Measurements from ENCODE around the gene MYO7B. TPM values are rescaled to one million over a fixed set of nuclear protein-coding genes. Genes with fewer than 3 reads are reported as not detected.

Gene MYO7B
- total RNA-seq, 1 donor from 2014 or later = 5.2 TPM

DNA sequence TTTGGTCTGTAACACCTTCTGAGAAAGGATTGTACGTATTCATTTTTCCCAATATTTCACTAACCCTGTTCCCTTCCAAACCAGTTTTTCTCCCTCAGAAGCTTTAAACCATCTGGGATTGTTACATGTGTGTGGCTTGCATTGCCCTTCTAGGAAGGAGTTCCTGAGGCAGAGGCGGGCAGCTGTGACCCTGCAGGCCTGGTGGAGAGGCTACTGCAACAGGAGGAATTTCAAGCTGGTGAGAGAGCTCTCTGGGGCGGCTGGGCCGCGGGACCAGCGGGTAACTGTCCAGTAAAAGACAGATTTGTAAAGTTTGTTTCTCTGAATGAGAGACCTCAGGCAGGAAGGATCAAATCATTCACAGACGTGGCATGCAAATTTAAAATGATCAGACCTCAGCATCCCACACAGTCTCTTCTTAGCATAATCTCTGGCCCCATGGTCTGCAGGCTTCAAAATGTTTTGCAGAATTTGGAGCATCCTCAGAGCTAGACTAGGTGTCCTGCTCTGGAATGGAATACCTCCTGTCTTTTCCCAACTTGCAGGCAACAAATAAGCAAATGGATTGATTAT, 70.3 kb downstream of the MYO7B start:
- no peaks in the 10 kb centered on the region for H3K4me1 ChIP-seq
- no peaks in the 10 kb centered on the region for H3K27me3 ChIP-seq (ENCODE audit: low read depth)
- TF ChIP-seq, protein P1, sequence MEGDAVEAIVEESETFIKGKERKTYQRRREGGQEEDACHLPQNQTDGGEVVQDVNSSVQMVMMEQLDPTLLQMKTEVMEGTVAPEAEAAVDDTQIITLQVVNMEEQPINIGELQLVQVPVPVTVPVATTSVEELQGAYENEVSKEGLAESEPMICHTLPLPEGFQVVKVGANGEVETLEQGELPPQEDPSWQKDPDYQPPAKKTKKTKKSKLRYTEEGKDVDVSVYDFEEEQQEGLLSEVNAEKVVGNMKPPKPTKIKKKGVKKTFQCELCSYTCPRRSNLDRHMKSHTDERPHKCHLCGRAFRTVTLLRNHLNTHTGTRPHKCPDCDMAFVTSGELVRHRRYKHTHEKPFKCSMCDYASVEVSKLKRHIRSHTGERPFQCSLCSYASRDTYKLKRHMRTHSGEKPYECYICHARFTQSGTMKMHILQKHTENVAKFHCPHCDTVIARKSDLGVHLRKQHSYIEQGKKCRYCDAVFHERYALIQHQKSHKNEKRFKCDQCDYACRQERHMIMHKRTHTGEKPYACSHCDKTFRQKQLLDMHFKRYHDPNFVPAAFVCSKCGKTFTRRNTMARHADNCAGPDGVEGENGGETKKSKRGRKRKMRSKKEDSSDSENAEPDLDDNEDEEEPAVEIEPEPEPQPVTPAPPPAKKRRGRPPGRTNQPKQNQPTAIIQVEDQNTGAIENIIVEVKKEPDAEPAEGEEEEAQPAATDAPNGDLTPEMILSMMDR (IDR thresholded peaks at IDR 0.05) = no peak
- H3K36me3 ChIP-seq = no peaks in the 10 kb centered on the region
- no peaks in the 10 kb centered on the region for H3K9me3 ChIP-seq
- no peak overlapping the region for H3K27ac ChIP-seq
- H3K4me3 ChIP-seq = no peak overlapping the region
- intact Hi-C loops (cut with DNase I) = no loop called here
- no peak for ATAC-seq
- peak; percentile 11 for DNase-seq

DNA sequence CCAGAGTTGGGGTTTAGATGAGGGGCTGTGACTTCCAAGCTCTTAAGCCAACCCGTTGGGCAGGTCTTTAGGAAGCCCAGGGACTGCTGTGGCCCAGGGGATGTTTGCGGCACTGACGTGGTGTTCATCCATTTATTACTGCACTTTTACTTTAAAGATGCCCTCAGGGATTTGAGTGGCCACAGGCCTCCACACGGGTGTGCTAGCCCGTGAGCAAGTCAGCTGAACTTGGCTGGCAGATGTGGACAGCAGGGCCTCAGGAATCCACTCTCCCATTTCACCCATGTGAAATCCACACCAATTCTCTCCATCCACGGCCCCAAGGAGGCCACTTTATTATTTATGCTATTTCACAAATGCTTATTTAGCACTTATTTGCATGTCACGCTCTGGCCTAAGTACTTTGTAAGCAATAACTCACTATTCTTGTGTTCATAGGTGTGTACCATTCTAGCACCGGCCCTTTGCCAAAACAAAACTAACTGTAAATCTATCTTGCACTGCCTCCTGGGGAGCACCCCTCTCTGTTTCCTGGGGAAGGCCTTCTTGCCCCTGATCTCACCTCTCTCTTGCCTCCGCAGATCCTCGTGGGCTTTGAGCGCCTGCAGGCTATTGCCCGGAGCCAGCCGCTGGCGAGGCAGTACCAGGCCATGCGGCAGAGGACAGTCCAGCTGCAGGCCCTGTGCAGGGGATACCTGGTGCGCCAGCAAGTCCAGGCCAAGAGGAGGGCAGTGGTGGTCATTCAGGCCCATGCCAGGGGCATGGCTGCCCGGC, 71.3 kb downstream of the MYO7B start:
- H3K36me3 ChIP-seq = no peaks in the 10 kb centered on the region
- H3K4me3 ChIP-seq = no peak overlapping the region
- TF ChIP-seq, protein P1 (IDR thresholded peaks at IDR 0.05) = no peak
- no peaks in the 10 kb centered on the region for H3K9me3 ChIP-seq
- no peaks in the 10 kb centered on the region for H3K27me3 ChIP-seq (ENCODE audit: low read depth)
- DNase-seq = peak; percentile 23
- H3K27ac ChIP-seq = no peak overlapping the region
- no peaks in the 10 kb centered on the region for H3K4me1 ChIP-seq
- intact Hi-C loops (cut with DNase I) = no loop called here
- ATAC-seq = no peak

DNA sequence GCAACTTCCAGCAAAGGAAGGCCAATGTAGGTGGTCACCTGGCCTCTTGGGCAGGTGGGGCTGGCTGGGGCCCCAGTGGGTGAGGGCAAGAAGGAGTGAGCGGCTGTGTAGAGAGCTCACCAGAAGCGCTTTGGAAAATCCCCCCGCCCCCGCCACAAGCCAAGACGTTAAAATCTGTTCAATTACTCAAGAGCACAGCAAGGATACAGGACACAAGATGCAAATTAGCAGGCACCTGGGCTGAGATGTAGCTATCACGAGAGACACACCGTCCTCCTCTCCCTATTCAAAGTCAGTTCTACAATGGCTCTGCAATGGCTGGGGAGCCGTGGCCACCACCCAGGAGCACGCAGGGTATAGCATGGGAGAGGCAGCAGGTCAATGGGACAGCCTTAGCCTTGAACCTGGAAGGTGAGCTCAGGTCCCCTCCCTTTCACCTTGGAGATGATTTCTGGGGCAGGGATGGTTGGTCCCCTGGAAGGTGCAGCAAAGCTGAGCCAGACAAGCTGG, 72.0 kb downstream of the MYO7B start:
- Histone ChIP-seq H3K4me1 (no peaks in the 10 kb centered on the region), H3K36me3 (no peaks in the 10 kb centered on the region), H3K27ac (no peak overlapping the region), H3K9me3 (no peaks in the 10 kb centered on the region), H3K27me3 (ENCODE audit: low read depth) (no peaks in the 10 kb centered on the region), H3K4me3 (no peak overlapping the region)
- ATAC-seq = no peak
- DNase-seq = peak; percentile 27
- TF ChIP-seq, protein P1 (IDR thresholded peaks at IDR 0.05) = no peak
- intact Hi-C loops (cut with DNase I) = no loop called here

DNA sequence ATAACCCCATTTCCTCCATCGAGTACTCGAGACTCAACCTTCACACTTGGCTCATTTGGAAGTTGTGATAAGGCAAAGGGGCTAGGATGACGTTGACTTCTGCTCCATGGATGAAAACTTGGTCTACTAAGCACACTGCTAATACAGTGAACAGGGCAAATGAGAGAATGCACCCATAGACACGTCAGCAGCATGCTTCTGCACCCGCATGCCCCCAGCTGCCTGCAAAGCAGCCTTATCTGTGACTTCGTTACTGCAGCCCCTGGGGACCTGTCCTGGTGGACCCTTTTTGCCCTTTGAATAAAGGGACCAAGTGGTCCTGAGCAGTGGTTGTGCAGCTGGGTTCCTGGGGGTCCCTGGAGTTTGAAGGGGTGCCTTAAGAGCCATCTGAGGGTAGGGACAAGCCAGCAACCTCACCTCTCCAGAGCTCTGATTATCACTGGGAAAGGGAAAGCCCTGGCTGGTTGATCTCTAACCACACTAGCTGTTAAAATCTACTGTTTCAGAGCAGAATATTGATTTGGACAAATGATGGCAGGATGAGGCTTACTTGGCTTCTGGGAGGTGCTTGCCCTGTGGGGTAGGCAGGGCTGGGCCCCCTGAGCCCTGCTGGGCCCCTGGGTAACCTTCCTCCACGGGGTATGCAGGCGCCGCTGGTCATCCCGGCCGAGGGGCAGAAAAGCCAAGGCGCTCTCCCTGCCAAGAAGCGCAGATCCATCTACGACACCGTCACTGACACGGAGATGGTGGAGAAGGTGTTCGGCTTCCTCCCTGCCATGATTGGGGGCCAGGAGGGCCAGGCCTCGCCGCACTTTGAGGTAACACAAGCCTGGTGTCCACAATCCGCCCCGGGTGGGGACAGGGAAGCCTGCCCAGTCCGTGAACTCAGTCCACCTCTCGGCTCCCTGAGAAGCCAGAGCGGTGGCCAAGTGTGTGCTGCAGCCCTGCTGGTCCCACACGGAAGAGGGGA, 72.9 kb downstream of the MYO7B start:
- Histone ChIP-seq H3K36me3 (no peaks in the 10 kb centered on the region), H3K9me3 (peaks cover 7% of the 10 kb centered on the region), H3K4me1 (no peaks in the 10 kb centered on the region), H3K27ac (no peak overlapping the region), H3K4me3 (no peak overlapping the region), H3K27me3 (ENCODE audit: low read depth) (no peaks in the 10 kb centered on the region)
- peak; percentile 31 for DNase-seq
- intact Hi-C loops (cut with DNase I) = no loop called here
- TF ChIP-seq, protein P1 (IDR thresholded peaks at IDR 0.05) = no peak
- no peak for ATAC-seq

GRCh38 chr2:127609031-127609751, 73.7 kb downstream of the MYO7B start:
- H3K4me3 ChIP-seq = no peak overlapping the region
- H3K27ac ChIP-seq = no peak overlapping the region
- no peaks in the 10 kb centered on the region for H3K4me1 ChIP-seq
- peak; percentile 30 for DNase-seq
- intact Hi-C loops (cut with DNase I) = no loop called here
- H3K9me3 ChIP-seq = peaks cover 10% of the 10 kb centered on the region
- H3K27me3 ChIP-seq (ENCODE audit: low read depth) = no peaks in the 10 kb centered on the region
- no peaks in the 10 kb centered on the region for H3K36me3 ChIP-seq
- no peak for ATAC-seq
- TF ChIP-seq, protein P1 (IDR thresholded peaks at IDR 0.05) = no peak
